Natural killer cell (primary cell): ENCODE measurements around the gene DYSF. TPM values are rescaled to one million over a fixed set of nuclear protein-coding genes. Genes with fewer than 3 reads are reported as not detected.

Source experiments
- ATAC-seq, 3 donors: fragments of 150-1000 bp in 2 of 3; fragments of 200-7000 bp in 1 of 3; cut with Tn5 transposase; 1 replicate in 1 of 3; 2 replicates in 2 of 3; pipeline ENCODE4 v1.10.0; 2021; ENCODE audit warnings: mild to moderate bottlenecking in 2 of 3, moderate library complexity in 2 of 3
- DNase-seq, 2 donors: peaks; one replicate each; pipeline versions ENCODE4 v3.0.0 to v3.0.0-alpha.2; 2013 to 2021; ENCODE audit warnings: mixed read lengths in 1 of 2
- H3K27ac ChIP-seq: one replicate; pipeline ENCODE4 v1.5.1; 2013; ENCODE audit warnings: mild to moderate bottlenecking, low read length
- H3K27me3 ChIP-seq: one replicate; pipeline ENCODE4 v1.6.1; 2013; ENCODE audit warnings: low read length; ENCODE audit not compliant: control insufficient read depth, insufficient read depth
- H3K36me3 ChIP-seq: one replicate; pipeline ENCODE4 v1.6.1; 2013; ENCODE audit warnings: low read length; ENCODE audit not compliant: control insufficient read depth, insufficient read depth
- H3K4me1 ChIP-seq: one replicate; pipeline ENCODE4 v1.6.1; 2013; ENCODE audit warnings: low read length; ENCODE audit not compliant: control insufficient read depth, insufficient read depth
- H3K4me3 ChIP-seq: one replicate; pipeline ENCODE4 v1.5.1; 2013; ENCODE audit warnings: low read length
- H3K9me3 ChIP-seq: one replicate; pipeline ENCODE4 v1.6.1; 2013; ENCODE audit warnings: low read length; ENCODE audit not compliant: control insufficient read depth, insufficient read depth
- H3K27ac Mint-ChIP-seq, 2 donors: one replicate each; pipeline ENCODE4 v1.8.0; 2022; ENCODE audit warnings: mild to moderate bottlenecking in 2 of 2, mixed read lengths in 2 of 2, moderate library complexity in 1 of 2
- H3K27me3 Mint-ChIP-seq, 2 donors: one replicate each; pipeline ENCODE4 v1.8.0; 2022; ENCODE audit warnings: low read depth in 2 of 2, mixed read lengths in 2 of 2
- H3K36me3 Mint-ChIP-seq: one replicate; pipeline ENCODE4 v1.8.0; 2022; ENCODE audit warnings: mixed read lengths
- H3K4me1 Mint-ChIP-seq, 2 donors: one replicate each; pipeline ENCODE4 v1.8.0; 2022; ENCODE audit warnings: mixed read lengths in 2 of 2
- H3K4me3 Mint-ChIP-seq: one replicate; pipeline ENCODE4 v1.8.0; 2022; ENCODE audit warnings: mild to moderate bottlenecking, moderate library complexity, mixed read lengths
- H3K9me3 Mint-ChIP-seq, 2 donors: one replicate each; pipeline ENCODE4 v1.8.0; 2022; ENCODE audit warnings: mixed read lengths in 2 of 2
- WGBS: methylation state at CpG from one replicate; pipeline ENCODE4 v1.1.7; 2013; ENCODE audit warnings: missing lambda C conversion rate; ENCODE audit not compliant: insufficient coverage; 5-methylcytosine and 5-hydroxymethylcytosine counted together
- intact Hi-C: fragments of 100-400 bp; cut with micrococcal nuclease; formaldehyde crosslinking; loops from one replicate; pipeline ENCODE4 v1.14.2; 2022
- total RNA-seq, 4 donors: library from RNA; stranded (reverse); fragments of 120-200 nt in 1 of 4; gene quantifications; one replicate each; pipeline versions ENCODE4 v1.2.3 to v1.2.4, GENCODE V29; 2013 to 2022
- TF ChIP-seq, protein P1 (sequence below): fragments of 200-600 bp; IDR thresholded peaks from one replicate; pipeline ENCODE4 v1.8.0; 2022; ENCODE audit warnings: antibody characterized with exemption

The DYSF gene
- total RNA-seq, 3 donors from 2014 or later (not counting 1 experiment from before 2014, with no cell fraction given) = 11.4 to 19.5 (median 12.4) TPM

- no peak overlapping the region for H3K4me3 Mint-ChIP-seq
- 89% methylated on average over 12 of the region's 12 CpGs for WGBS
- peaks cover 0 to 10% of the 10 kb centered on the region in 2 donors for H3K4me1 Mint-ChIP-seq
These were observed 157.9 kb downstream of the DYSF start for GRCh38 chr2:71611247-71611646.

DNA sequence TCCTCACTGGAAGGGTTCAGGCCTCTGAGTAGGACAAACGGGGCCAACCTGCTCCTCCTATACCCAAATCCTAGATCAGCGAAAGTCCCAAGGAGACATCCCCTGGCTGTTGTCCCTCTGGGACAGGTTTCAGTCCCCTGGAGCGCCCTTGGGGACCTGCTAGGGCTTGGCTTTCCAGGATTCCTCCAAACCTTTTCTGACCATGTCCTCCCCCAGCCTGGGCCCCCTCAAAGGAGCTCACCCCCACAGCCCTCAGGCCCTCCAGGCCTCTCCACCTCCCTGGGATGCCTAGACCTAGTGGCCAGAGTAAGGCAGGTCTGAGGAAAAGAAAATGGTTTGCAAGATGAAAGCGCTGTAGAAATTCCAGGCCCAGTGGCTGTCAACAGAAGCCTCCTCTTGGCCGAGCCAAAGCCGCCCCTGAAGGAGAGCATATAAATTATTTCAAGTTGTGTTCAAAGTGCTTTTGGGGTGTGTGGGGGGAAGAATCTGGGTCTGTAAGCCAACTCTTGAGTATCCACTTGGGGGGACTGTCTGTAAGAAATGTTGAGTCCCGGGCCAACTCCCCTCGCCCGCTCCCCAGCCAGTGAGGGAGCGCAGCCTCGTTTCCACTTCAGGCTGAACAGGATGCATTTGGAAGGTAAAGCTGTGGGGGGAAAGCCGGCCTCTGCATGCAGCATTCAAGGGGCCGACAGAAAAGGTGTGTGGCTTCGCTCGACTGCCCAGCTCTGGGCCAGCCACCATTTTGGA is 158.6 kb downstream of the DYSF start:
- peaks cover 2% of the 10 kb centered on the region for H3K36me3 ChIP-seq
- Mint-ChIP-seq H3K27me3 (no peaks in the 10 kb centered on the region), H3K36me3 (no peaks in the 10 kb centered on the region), H3K4me3 (no peak overlapping the region), H3K9me3 (no peaks in the 10 kb centered on the region), H3K27ac (no peak overlapping the region), H3K4me1 (peaks cover 0 to 10% of the 10 kb centered on the region in 2 donors)
- H3K9me3 ChIP-seq = no peaks in the 10 kb centered on the region
- H3K27me3 ChIP-seq = no peaks in the 10 kb centered on the region
- DNase-seq = peak in 1 of 2 donors; percentile 7
- TF ChIP-seq, protein P1, sequence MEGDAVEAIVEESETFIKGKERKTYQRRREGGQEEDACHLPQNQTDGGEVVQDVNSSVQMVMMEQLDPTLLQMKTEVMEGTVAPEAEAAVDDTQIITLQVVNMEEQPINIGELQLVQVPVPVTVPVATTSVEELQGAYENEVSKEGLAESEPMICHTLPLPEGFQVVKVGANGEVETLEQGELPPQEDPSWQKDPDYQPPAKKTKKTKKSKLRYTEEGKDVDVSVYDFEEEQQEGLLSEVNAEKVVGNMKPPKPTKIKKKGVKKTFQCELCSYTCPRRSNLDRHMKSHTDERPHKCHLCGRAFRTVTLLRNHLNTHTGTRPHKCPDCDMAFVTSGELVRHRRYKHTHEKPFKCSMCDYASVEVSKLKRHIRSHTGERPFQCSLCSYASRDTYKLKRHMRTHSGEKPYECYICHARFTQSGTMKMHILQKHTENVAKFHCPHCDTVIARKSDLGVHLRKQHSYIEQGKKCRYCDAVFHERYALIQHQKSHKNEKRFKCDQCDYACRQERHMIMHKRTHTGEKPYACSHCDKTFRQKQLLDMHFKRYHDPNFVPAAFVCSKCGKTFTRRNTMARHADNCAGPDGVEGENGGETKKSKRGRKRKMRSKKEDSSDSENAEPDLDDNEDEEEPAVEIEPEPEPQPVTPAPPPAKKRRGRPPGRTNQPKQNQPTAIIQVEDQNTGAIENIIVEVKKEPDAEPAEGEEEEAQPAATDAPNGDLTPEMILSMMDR = no peak
- 92% methylated on average over 15 of the region's 15 CpGs for WGBS
- no peak overlapping the region for H3K27ac ChIP-seq
- ATAC-seq = no peak
- intact Hi-C loops = no loop called here
- no peak overlapping the region for H3K4me3 ChIP-seq
- H3K4me1 ChIP-seq = no peaks in the 10 kb centered on the region

More at GRCh38 chr2:71611247-71611646, 157.9 kb downstream of the DYSF start:
- ATAC-seq (no peak), DNase-seq (peak in 1 of 2 donors; percentile 6)
- no peaks in the 10 kb centered on the region for H3K27me3 Mint-ChIP-seq
- peaks cover 2% of the 10 kb centered on the region for H3K36me3 ChIP-seq
- no peak overlapping the region for H3K27ac ChIP-seq
- intact Hi-C loops = no loop called here
- no peaks in the 10 kb centered on the region for H3K36me3 Mint-ChIP-seq
- H3K27me3 ChIP-seq = no peaks in the 10 kb centered on the region
- H3K9me3 Mint-ChIP-seq = no peaks in the 10 kb centered on the region
- no peak overlapping the region for H3K27ac Mint-ChIP-seq
- no peaks in the 10 kb centered on the region for H3K4me1 ChIP-seq
- H3K4me3 ChIP-seq = no peak overlapping the region
- TF ChIP-seq, protein P1 = no peak
- no peaks in the 10 kb centered on the region for H3K9me3 ChIP-seq

DNA sequence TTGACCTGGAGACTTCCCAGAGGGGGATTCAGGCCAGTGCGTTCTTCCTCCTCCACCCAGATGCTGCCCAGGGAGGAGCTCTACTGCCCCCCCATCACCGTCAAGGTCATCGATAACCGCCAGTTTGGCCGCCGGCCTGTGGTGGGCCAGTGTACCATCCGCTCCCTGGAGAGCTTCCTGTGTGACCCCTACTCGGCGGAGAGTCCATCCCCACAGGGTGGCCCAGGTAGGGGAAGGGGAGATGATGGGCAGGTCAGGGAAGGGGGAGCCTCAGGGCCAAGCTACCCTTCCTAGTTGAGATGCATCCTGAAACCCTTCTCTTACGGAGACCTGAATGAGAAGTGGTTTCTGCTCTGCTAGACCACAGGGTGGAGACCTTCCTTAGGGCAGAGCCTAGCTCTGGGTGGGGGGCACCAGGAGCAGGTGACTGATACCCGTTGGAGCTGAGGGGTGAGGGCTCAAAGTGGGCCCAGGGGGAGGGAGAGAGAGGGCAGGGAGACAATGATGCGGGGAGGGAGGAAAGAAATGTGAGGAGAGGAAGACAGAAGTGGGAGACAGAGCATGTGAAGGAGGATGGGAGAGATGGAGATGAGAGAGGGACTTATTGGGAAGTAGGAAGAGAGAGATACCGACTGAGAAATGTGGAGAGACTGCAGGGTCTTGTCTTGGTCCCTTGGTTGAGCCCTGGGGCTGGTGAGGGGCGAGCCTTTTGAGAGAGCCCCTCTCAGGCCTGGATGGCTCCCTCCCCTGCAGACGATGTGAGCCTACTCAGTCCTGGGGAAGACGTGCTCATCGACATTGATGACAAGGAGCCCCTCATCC is 159.4 kb downstream of the DYSF start:
- TF ChIP-seq, protein P1 = no peak
- H3K27me3 ChIP-seq = no peaks in the 10 kb centered on the region
- Mint-ChIP-seq H3K4me1 (peaks cover 0 to 3% of the 10 kb centered on the region in 2 donors), H3K4me3 (no peak overlapping the region), H3K9me3 (no peaks in the 10 kb centered on the region), H3K27ac (no peak overlapping the region), H3K36me3 (no peaks in the 10 kb centered on the region), H3K27me3 (no peaks in the 10 kb centered on the region)
- 88% methylated on average over 17 of the region's 17 CpGs for WGBS
- H3K27ac ChIP-seq = no peak overlapping the region
- peaks cover 2% of the 10 kb centered on the region for H3K36me3 ChIP-seq
- DNase-seq (peak in 1 of 2 donors; percentile 4), ATAC-seq (no peak)
- H3K4me1 ChIP-seq = no peaks in the 10 kb centered on the region
- peaks cover 4% of the 10 kb centered on the region for H3K9me3 ChIP-seq
- intact Hi-C loops = no loop called here
- H3K4me3 ChIP-seq = no peak overlapping the region
